Measurements from ENCODE around the gene TCTN3. TPM values are rescaled to one million over a fixed set of nuclear protein-coding genes. Genes with fewer than 3 reads are reported as not detected.

Gene TCTN3
- total and polyA plus RNA-seq, 2 of the 13 experiments (the other 11 are each of a cell fraction or from before 2014, with no cell fraction given) = 53.3 to 60.0 TPM

DNA sequence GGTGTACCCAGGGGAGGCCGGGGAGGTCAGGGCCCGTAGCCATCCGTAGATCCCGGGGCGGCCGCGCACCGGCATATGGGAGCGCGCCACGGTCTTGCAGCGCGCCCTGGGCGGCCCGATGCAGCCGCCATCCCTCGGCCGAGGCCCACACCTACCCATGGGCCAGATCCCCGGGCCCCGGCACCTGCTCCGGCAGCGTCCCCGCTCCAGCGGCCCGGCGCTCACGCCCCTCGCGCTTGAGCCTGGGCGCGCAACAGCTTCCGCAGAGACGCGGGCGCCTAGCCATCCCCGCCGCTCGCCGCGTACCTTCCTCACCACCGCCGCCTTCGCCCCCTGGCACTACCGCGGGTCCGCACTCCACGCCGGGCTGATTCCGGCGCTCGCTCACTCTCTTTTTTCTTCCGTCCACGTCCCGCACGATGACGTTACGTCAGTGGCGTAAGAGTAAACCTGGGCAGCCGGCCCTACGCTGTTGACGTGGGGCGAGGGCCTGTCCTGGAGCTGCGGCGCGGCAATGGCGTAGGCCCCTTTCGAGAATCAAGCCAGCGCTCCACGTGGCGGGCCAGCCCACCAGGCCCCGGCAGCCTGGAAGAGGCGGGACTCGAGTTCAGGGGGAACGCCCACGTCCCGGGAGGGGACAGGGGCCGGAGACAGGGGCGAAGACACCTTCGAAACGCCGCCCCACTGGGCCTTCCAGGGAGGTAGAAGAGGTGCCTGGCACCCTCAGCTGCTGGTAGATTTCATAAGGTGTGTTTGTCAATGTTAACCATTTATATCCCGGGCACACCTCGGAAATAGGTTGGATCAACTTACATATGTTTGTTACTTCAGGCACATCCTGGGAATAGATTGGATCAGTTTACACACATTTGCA, 37.2 kb downstream of the TCTN3 start, which contains the start of gene ALDH18A1 (continued):
- TF ChIP-seq, protein P1, sequence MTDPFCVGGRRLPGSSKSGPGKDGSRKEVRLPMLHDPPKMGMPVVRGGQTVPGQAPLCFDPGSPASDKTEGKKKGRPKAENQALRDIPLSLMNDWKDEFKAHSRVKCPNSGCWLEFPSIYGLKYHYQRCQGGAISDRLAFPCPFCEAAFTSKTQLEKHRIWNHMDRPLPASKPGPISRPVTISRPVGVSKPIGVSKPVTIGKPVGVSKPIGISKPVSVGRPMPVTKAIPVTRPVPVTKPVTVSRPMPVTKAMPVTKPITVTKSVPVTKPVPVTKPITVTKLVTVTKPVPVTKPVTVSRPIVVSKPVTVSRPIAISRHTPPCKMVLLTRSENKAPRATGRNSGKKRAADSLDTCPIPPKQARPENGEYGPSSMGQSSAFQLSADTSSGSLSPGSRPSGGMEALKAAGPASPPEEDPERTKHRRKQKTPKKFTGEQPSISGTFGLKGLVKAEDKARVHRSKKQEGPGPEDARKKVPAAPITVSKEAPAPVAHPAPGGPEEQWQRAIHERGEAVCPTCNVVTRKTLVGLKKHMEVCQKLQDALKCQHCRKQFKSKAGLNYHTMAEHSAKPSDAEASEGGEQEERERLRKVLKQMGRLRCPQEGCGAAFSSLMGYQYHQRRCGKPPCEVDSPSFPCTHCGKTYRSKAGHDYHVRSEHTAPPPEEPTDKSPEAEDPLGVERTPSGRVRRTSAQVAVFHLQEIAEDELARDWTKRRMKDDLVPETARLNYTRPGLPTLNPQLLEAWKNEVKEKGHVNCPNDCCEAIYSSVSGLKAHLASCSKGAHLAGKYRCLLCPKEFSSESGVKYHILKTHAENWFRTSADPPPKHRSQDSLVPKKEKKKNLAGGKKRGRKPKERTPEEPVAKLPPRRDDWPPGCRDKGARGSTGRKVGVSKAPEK (CRISPR knock-in tag; IDR thresholded peaks at IDR 0.05; ENCODE audit: borderline replicate concordance) = no peak
- TF ChIP-seq, protein P2, sequence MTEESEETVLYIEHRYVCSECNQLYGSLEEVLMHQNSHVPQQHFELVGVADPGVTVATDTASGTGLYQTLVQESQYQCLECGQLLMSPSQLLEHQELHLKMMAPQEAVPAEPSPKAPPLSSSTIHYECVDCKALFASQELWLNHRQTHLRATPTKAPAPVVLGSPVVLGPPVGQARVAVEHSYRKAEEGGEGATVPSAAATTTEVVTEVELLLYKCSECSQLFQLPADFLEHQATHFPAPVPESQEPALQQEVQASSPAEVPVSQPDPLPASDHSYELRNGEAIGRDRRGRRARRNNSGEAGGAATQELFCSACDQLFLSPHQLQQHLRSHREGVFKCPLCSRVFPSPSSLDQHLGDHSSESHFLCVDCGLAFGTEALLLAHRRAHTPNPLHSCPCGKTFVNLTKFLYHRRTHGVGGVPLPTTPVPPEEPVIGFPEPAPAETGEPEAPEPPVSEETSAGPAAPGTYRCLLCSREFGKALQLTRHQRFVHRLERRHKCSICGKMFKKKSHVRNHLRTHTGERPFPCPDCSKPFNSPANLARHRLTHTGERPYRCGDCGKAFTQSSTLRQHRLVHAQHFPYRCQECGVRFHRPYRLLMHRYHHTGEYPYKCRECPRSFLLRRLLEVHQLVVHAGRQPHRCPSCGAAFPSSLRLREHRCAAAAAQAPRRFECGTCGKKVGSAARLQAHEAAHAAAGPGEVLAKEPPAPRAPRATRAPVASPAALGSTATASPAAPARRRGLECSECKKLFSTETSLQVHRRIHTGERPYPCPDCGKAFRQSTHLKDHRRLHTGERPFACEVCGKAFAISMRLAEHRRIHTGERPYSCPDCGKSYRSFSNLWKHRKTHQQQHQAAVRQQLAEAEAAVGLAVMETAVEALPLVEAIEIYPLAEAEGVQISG (CRISPR knock-in tag; IDR thresholded peaks at IDR 0.05) = peak; percentile 49; the same call in 1 of the 2 replicates
- TF ChIP-seq SNAPC2 (CRISPR knock-in tag; IDR thresholded peaks at IDR 0.05) (peak; percentile 59; the same call in 1 of the 2 replicates), MYC (CRISPR knock-in tag; IDR thresholded peaks at IDR 0.05; ENCODE audit: borderline replicate concordance) (peak; percentile 98), NFYB (CRISPR knock-in tag; IDR thresholded peaks at IDR 0.05) (peak; percentile 37; the same call in 1 of the 2 replicates), MED1 (CRISPR knock-in tag; IDR thresholded peaks at IDR 0.05) (peak; percentile 59), HES4 (CRISPR knock-in tag; IDR thresholded peaks at IDR 0.05; ENCODE audit: borderline replicate concordance) (peak; percentile 58; the same call in 1 of the 2 replicates), STAT5B (CRISPR knock-in tag; IDR thresholded peaks at IDR 0.05) (no peak), ZNF557 (CRISPR knock-in tag; IDR thresholded peaks at IDR 0.05) (no peak), ZNF790 (CRISPR knock-in tag; IDR thresholded peaks at IDR 0.05; ENCODE audit: borderline replicate concordance) (peak; percentile 79; the same call in 1 of the 2 replicates), ZNF136 (CRISPR knock-in tag; IDR thresholded peaks at IDR 0.05; ENCODE audit: low read depth) (no peak; the same call in 1 of the 2 replicates), HNF4A (CRISPR knock-in tag; IDR thresholded peaks at IDR 0.05) (peak; percentile 35), ZFP62 (CRISPR knock-in tag; IDR thresholded peaks at IDR 0.05) (no peak), BRCA1 (CRISPR knock-in tag; IDR thresholded peaks at IDR 0.05) (peak; percentile 74; the same call in 1 of the 2 replicates)
- TF ChIP-seq, protein P3, sequence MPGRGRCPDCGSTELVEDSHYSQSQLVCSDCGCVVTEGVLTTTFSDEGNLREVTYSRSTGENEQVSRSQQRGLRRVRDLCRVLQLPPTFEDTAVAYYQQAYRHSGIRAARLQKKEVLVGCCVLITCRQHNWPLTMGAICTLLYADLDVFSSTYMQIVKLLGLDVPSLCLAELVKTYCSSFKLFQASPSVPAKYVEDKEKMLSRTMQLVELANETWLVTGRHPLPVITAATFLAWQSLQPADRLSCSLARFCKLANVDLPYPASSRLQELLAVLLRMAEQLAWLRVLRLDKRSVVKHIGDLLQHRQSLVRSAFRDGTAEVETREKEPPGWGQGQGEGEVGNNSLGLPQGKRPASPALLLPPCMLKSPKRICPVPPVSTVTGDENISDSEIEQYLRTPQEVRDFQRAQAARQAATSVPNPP (CRISPR knock-in tag; IDR thresholded peaks at IDR 0.05) = 0 out of 2 replicates have a peak, but pooled peaks have one; percentile 19
- TF ChIP-seq, protein P4, sequence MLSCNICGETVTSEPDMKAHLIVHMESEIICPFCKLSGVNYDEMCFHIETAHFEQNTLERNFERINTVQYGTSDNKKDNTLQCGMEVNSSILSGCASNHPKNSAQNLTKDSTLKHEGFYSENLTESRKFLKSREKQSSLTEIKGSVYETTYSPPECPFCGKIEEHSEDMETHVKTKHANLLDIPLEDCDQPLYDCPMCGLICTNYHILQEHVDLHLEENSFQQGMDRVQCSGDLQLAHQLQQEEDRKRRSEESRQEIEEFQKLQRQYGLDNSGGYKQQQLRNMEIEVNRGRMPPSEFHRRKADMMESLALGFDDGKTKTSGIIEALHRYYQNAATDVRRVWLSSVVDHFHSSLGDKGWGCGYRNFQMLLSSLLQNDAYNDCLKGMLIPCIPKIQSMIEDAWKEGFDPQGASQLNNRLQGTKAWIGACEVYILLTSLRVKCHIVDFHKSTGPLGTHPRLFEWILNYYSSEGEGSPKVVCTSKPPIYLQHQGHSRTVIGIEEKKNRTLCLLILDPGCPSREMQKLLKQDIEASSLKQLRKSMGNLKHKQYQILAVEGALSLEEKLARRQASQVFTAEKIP (CRISPR knock-in tag; IDR thresholded peaks at IDR 0.05; ENCODE audit: borderline replicate concordance) = no peak
- TF ChIP-seq, protein P5, sequence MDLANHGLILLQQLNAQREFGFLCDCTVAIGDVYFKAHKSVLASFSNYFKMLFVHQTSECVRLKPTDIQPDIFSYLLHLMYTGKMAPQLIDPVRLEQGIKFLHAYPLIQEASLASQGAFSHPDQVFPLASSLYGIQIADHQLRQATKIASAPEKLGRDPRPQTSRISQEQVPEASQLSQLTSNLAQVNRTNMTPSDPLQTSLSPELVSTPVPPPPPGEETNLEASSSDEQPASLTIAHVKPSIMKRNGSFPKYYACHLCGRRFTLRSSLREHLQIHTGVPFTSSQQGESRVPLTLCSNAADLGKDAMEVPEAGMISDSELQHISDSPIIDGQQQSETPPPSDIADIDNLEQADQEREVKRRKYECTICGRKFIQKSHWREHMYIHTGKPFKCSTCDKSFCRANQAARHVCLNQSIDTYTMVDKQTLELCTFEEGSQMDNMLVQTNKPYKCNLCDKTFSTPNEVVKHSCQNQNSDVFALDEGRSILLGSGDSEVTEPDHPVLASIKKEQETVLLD (CRISPR knock-in tag; IDR thresholded peaks at IDR 0.05; ENCODE audit: low read depth) = peak; percentile 35; the same call in 1 of the 2 replicates

Data from HepG2 (cell line).